Activated T-helper 1 cell treated with anti-CD3 and anti-CD28 coated beads, Interleukin-12 subunit alpha, Interleukin-12 subunit beta, Interleukin-2, Interleukin-4 antibody, amounts not matched to agents 30 ng/mL and 10 ng/mL and 1 ng/mL, durations not matched to agents 14 hours and 24 hours and 36 hours (primary cell): ENCODE data around the gene ATP1A4. TPM values are rescaled to one million over a fixed set of nuclear protein-coding genes. Genes with fewer than 3 reads are reported as not detected.

Experiments used
- DNase-seq: peaks from one replicate; pipeline ENCODE4 v3.0.0; 2021; ENCODE audit warnings: low spot score
- H3K27ac Mint-ChIP-seq: one replicate; pipeline ENCODE4 v1.8.0; 2021; ENCODE audit warnings: mild to moderate bottlenecking, mixed read lengths
- H3K27me3 Mint-ChIP-seq: one replicate; pipeline ENCODE4 v1.8.0; 2022; ENCODE audit warnings: mild to moderate bottlenecking, moderate library complexity, mixed read lengths; ENCODE audit not compliant: insufficient read depth
- H3K36me3 Mint-ChIP-seq: one replicate; pipeline ENCODE4 v1.8.0; 2021; ENCODE audit warnings: low read depth, mixed read lengths
- H3K4me1 Mint-ChIP-seq: one replicate; pipeline ENCODE4 v1.8.0; 2021; ENCODE audit warnings: low read depth, mixed read lengths
- H3K4me3 Mint-ChIP-seq: one replicate; pipeline ENCODE4 v1.8.0; 2021; ENCODE audit warnings: mild to moderate bottlenecking, moderate library complexity, mixed read lengths
- H3K9me3 Mint-ChIP-seq: one replicate; pipeline ENCODE4 v1.8.0; 2021; ENCODE audit warnings: mixed read lengths
- intact Hi-C: fragments of 100-400 bp; cut with micrococcal nuclease; formaldehyde crosslinking; loops from one replicate; pipeline ENCODE4 v1.15.1; 2024
- total RNA-seq: library from RNA; stranded (reverse); gene quantifications from 2 replicates; pipeline ENCODE4 v1.2.3, GENCODE V29; 2022

The ATP1A4 gene
- total RNA-seq, 1 donor from 2014 or later = not detected

- Mint-ChIP-seq H3K36me3 (no peaks in the 10 kb centered on the region), H3K4me3 (no peak overlapping the region), H3K4me1 (peaks cover 8% of the 10 kb centered on the region), H3K27ac (no peak overlapping the region), H3K9me3 (no peaks in the 10 kb centered on the region), H3K27me3 (peaks cover 24% of the 10 kb centered on the region)
- no peak for DNase-seq
- intact Hi-C loops = no loop called here
Measured at GRCh38 chr1:160171980-160172379, 20.6 kb downstream of the ATP1A4 start.

- Mint-ChIP-seq H3K4me1 (no peaks in the 10 kb centered on the region), H3K27me3 (peaks cover 28% of the 10 kb centered on the region), H3K27ac (no peak overlapping the region), H3K36me3 (no peaks in the 10 kb centered on the region), H3K4me3 (no peak overlapping the region), H3K9me3 (no peaks in the 10 kb centered on the region)
- DNase-seq = no peak
- intact Hi-C loops = no loop called here
Measured at GRCh38 chr1:160177231-160177630, 25.8 kb downstream of the ATP1A4 start.

GRCh38 chr1:160177667-160178066, 26.3 kb downstream of the ATP1A4 start:
- Mint-ChIP-seq H3K36me3 (no peaks in the 10 kb centered on the region), H3K9me3 (no peaks in the 10 kb centered on the region), H3K27ac (no peak overlapping the region), H3K27me3 (peaks cover 26% of the 10 kb centered on the region), H3K4me3 (no peak overlapping the region), H3K4me1 (no peaks in the 10 kb centered on the region)
- no peak for DNase-seq
- intact Hi-C loops = no loop called here

GRCh38 chr1:160178731-160179130, 27.3 kb downstream of the ATP1A4 start:
- no peaks in the 10 kb centered on the region for H3K36me3 Mint-ChIP-seq
- no peaks in the 10 kb centered on the region for H3K4me1 Mint-ChIP-seq
- H3K27ac Mint-ChIP-seq = no peak overlapping the region
- no peak for DNase-seq
- H3K4me3 Mint-ChIP-seq = no peak overlapping the region
- intact Hi-C loops = no loop called here
- no peaks in the 10 kb centered on the region for H3K9me3 Mint-ChIP-seq
- peaks cover 25% of the 10 kb centered on the region for H3K27me3 Mint-ChIP-seq

- Mint-ChIP-seq H3K27me3 (peaks cover 23% of the 10 kb centered on the region), H3K4me3 (no peak overlapping the region), H3K4me1 (no peaks in the 10 kb centered on the region), H3K36me3 (no peaks in the 10 kb centered on the region), H3K9me3 (no peaks in the 10 kb centered on the region), H3K27ac (no peak overlapping the region)
- intact Hi-C loops = no loop called here
- DNase-seq = no peak
Measured at GRCh38 chr1:160179336-160179735, 27.9 kb downstream of the ATP1A4 start.

- H3K9me3 Mint-ChIP-seq = no peaks in the 10 kb centered on the region
- H3K36me3 Mint-ChIP-seq = no peaks in the 10 kb centered on the region
- no peak overlapping the region for H3K27ac Mint-ChIP-seq
- H3K4me1 Mint-ChIP-seq = no peaks in the 10 kb centered on the region
- DNase-seq = no peak
- peaks cover 20% of the 10 kb centered on the region for H3K27me3 Mint-ChIP-seq
- intact Hi-C loops = no loop called here
- H3K4me3 Mint-ChIP-seq = no peak overlapping the region
Measured at GRCh38 chr1:160186246-160186645, 34.8 kb downstream of the ATP1A4 start.

- intact Hi-C loops = no loop called here
- H3K36me3 Mint-ChIP-seq = no peaks in the 10 kb centered on the region
- no peaks in the 10 kb centered on the region for H3K9me3 Mint-ChIP-seq
- no peak overlapping the region for H3K4me3 Mint-ChIP-seq
- no peak overlapping the region for H3K27ac Mint-ChIP-seq
- no peaks in the 10 kb centered on the region for H3K4me1 Mint-ChIP-seq
- DNase-seq = no peak
- H3K27me3 Mint-ChIP-seq = peaks cover 15% of the 10 kb centered on the region
Measured at GRCh38 chr1:160186729-160187128, 35.3 kb downstream of the ATP1A4 start.

- Mint-ChIP-seq H3K36me3 (no peaks in the 10 kb centered on the region), H3K27ac (no peak overlapping the region), H3K4me1 (no peaks in the 10 kb centered on the region), H3K27me3 (peaks cover 12% of the 10 kb centered on the region), H3K4me3 (no peak overlapping the region), H3K9me3 (no peaks in the 10 kb centered on the region)
- DNase-seq = no peak
- intact Hi-C loops = no loop called here
Measured at GRCh38 chr1:160187407-160187806, 36.0 kb downstream of the ATP1A4 start.

GRCh38 chr1:160188341-160188740, 36.9 kb downstream of the ATP1A4 start:
- H3K9me3 Mint-ChIP-seq = no peaks in the 10 kb centered on the region
- no peaks in the 10 kb centered on the region for H3K4me1 Mint-ChIP-seq
- H3K27me3 Mint-ChIP-seq = peaks cover 8% of the 10 kb centered on the region
- H3K27ac Mint-ChIP-seq = no peak overlapping the region
- H3K4me3 Mint-ChIP-seq = no peak overlapping the region
- DNase-seq = no peak
- H3K36me3 Mint-ChIP-seq = no peaks in the 10 kb centered on the region
- intact Hi-C loops = no loop called here

- Mint-ChIP-seq H3K36me3 (no peaks in the 10 kb centered on the region), H3K4me1 (no peaks in the 10 kb centered on the region), H3K4me3 (no peak within 1 kb of the TSS), H3K9me3 (no peaks in the 10 kb centered on the region), H3K27ac (no peak within 1 kb of the TSS), H3K27me3 (peaks cover 7% of the 10 kb centered on the region)
- intact Hi-C loops = no loop called here
- DNase-seq = no peak
Measured at GRCh38 chr1:160189649-160190625, 38.5 kb downstream of the ATP1A4 start, which contains the start of gene CASQ1. Gene CASQ1 (plus strand): TSS chr1:160190575. CDS start chr1:160190752, 177 bp downstream.

GRCh38 chr1:160191756-160192155, 40.4 kb downstream of the ATP1A4 start:
- intact Hi-C loops = no loop called here
- Mint-ChIP-seq H3K4me1 (no peaks in the 10 kb centered on the region), H3K27ac (no peak overlapping the region), H3K9me3 (no peaks in the 10 kb centered on the region), H3K4me3 (no peak overlapping the region), H3K27me3 (peaks cover 4% of the 10 kb centered on the region), H3K36me3 (no peaks in the 10 kb centered on the region)
- DNase-seq = no peak

GRCh38 chr1:160192234-160192633, 40.8 kb downstream of the ATP1A4 start:
- no peak overlapping the region for H3K27ac Mint-ChIP-seq
- no peaks in the 10 kb centered on the region for H3K9me3 Mint-ChIP-seq
- no peak overlapping the region for H3K4me3 Mint-ChIP-seq
- H3K4me1 Mint-ChIP-seq = no peaks in the 10 kb centered on the region
- intact Hi-C loops = no loop called here
- no peaks in the 10 kb centered on the region for H3K36me3 Mint-ChIP-seq
- no peak for DNase-seq
- peaks cover 4% of the 10 kb centered on the region for H3K27me3 Mint-ChIP-seq

GRCh38 chr1:160193091-160193819, 41.9 kb downstream of the ATP1A4 start:
- H3K27me3 Mint-ChIP-seq = no peaks in the 10 kb centered on the region
- no peak overlapping the region for H3K4me3 Mint-ChIP-seq
- no peaks in the 10 kb centered on the region for H3K4me1 Mint-ChIP-seq
- peak; percentile 63 for DNase-seq
- no peaks in the 10 kb centered on the region for H3K9me3 Mint-ChIP-seq
- H3K36me3 Mint-ChIP-seq = no peaks in the 10 kb centered on the region
- H3K27ac Mint-ChIP-seq = no peak overlapping the region
- intact Hi-C loops = loop anchor here (1.0 kb wide), 5 partner anchors 13 to 183 kb away; no protein-coding TSS in a partner anchor
